Uterus (tissue), 2 donors: ENCODE results near the gene ZBTB34.

ENCODE experiments used
- CTCF ChIP-seq, 4 experiments: fragments of 200-600 bp in 2 of 4; fragments of 450-650 bp in 2 of 4; sonication (generic) in 2 of 4; IDR thresholded peaks; one replicate each; pipeline ENCODE4 v1.5.1; 2016 to 2019; ENCODE audit warnings: antibody characterized with exemption in 4 of 4, mild to moderate bottlenecking in 2 of 4, moderate library complexity in 1 of 4
- POLR2A ChIP-seq, 2 donors: fragments of 450-650 bp; IDR thresholded peaks; one replicate each; pipeline ENCODE4 v1.6.1; 2016; ENCODE audit warnings: antibody characterized with exemption in 2 of 2, mild to moderate bottlenecking in 1 of 2, moderate library complexity in 1 of 2

GRCh38 chr9:126819482-126819881 lies 41.0 kb upstream of the ZBTB34 start:
- no peak for TF ChIP-seq CTCF (IDR thresholded peaks at IDR 0.05)
- TF ChIP-seq POLR2A (IDR thresholded peaks at IDR 0.05) = no peak
